GM23248 (cell line): ENCODE data around the gene LY6G6D. TPM values are rescaled to one million over a fixed set of nuclear protein-coding genes. Genes with fewer than 3 reads are reported as not detected.

Source experiments
- DNase-seq: peaks from one replicate; pipeline ENCODE4 v3.0.0-alpha.2; 2015
- H2AFZ ChIP-seq: fragments of 200-600 bp; sonication (generic); 2 replicates; pipeline ENCODE4 v1.6.1; 2016; ENCODE audit warnings: antibody characterized with exemption
- H3F3A ChIP-seq: fragments of 200-600 bp; sonication (generic); 2 replicates; pipeline ENCODE4 v1.6.1; 2016; ENCODE audit warnings: mild to moderate bottlenecking, antibody characterized with exemption, mixed run types; ENCODE audit not compliant: insufficient read depth
- H3K27ac ChIP-seq: fragments of 200-600 bp; sonication (generic); 2 replicates; pipeline ENCODE4 v1.5.1; 2016; ENCODE audit warnings: mild to moderate bottlenecking
- H3K27me3 ChIP-seq: fragments of 200-600 bp; sonication (generic); replicated peaks from 2 replicates; pipeline ENCODE4 v1.6.1; 2016; ENCODE audit warnings: mild to moderate bottlenecking; ENCODE audit not compliant: insufficient read depth
- H3K36me3 ChIP-seq: fragments of 200-600 bp; sonication (generic); 2 replicates; pipeline ENCODE4 v1.6.1; 2016; ENCODE audit warnings: low read depth, mild to moderate bottlenecking
- H3K4me1 ChIP-seq: fragments of 200-600 bp; sonication (generic); 2 replicates; pipeline ENCODE4 v1.6.1; 2016; ENCODE audit warnings: mild to moderate bottlenecking; ENCODE audit not compliant: insufficient read depth
- H3K4me2 ChIP-seq: fragments of 200-600 bp; sonication (generic); one replicate; pipeline ENCODE4 v1.6.1; 2016; ENCODE audit warnings: mild to moderate bottlenecking; ENCODE audit not compliant: unreplicated experiment
- H3K4me3 ChIP-seq: fragments of 200-600 bp; sonication (generic); 2 replicates; pipeline ENCODE4 v1.5.1; 2016; ENCODE audit warnings: mild to moderate bottlenecking
- H3K79me2 ChIP-seq: fragments of 200-600 bp; sonication (generic); 2 replicates; pipeline ENCODE4 v1.6.1; 2016; ENCODE audit warnings: mild to moderate bottlenecking; ENCODE audit not compliant: insufficient read depth
- H3K9ac ChIP-seq: fragments of 200-600 bp; sonication (generic); 2 replicates; pipeline ENCODE4 v1.6.1; 2016; ENCODE audit warnings: mild to moderate bottlenecking
- H3K9me2 ChIP-seq: fragments of 200-600 bp; sonication (generic); 2 replicates; pipeline ENCODE4 v1.6.1; 2016; ENCODE audit warnings: mixed run types, mild to moderate bottlenecking, moderate library complexity; ENCODE audit not compliant: insufficient read depth
- H3K9me3 ChIP-seq: fragments of 200-600 bp; sonication (generic); one replicate; pipeline ENCODE4 v1.6.1; 2017; ENCODE audit warnings: low read depth
- H4K20me1 ChIP-seq: fragments of 200-600 bp; sonication (generic); 2 replicates; pipeline ENCODE4 v1.6.0; 2016; ENCODE audit not compliant: insufficient read depth
- EZH2 ChIP-seq: fragments of 200-600 bp; sonication (generic); IDR thresholded peaks from 2 replicates; pipeline ENCODE4 v1.6.1; 2018; ENCODE audit warnings: antibody characterized with exemption, mild to moderate bottlenecking; ENCODE audit not compliant: insufficient read depth, poor library complexity, severe bottlenecking
- EZH2phosphoT487 ChIP-seq: fragments of 200-600 bp; sonication (generic); IDR thresholded peaks from 2 replicates; pipeline ENCODE4 v1.6.1; 2018; ENCODE audit warnings: antibody characterized with exemption, moderate library complexity, mild to moderate bottlenecking, low read depth; ENCODE audit not compliant: insufficient read depth
- WGBS, 2 experiments: methylation state at CpG; one replicate each; pipeline ENCODE4 v1.1.6; 2015 to 2017; ENCODE audit warnings: low lambda C conversion rate in 2 of 2, low coverage in 1 of 2; ENCODE audit errors: missing lambda C conversion rate in 2 of 2; 5-methylcytosine and 5-hydroxymethylcytosine counted together
- in situ Hi-C: fragments of 300-500 bp; cut with MboI; formaldehyde crosslinking; loops from 2 replicates; pipeline ENCODE4 v1.15.0; 2020
- polyA plus RNA-seq: library from polyadenylated mRNA; unstranded; fragments of >200 nt; fragmentation: Nextera tagmentation; extraction: Ambion mirVana; gene quantifications from 2 replicates; pipeline ENCODE4 v1.2.1, GENCODE V29; 2016
- total RNA-seq: library from RNA; depleted of rRNA; stranded (reverse); fragments of >200 nt; shearing (Covaris generic); gene quantifications from 2 replicates; pipeline ENCODE4 v1.2.3, GENCODE V29; 2014

Gene LY6G6D
- total and polyA plus RNA-seq, 2 experiments from 2014 or later = not detected

- Histone ChIP-seq H3K4me2 (no peak overlapping the region), H3F3A (no peaks in the 10 kb centered on the region), H3K9ac (no peak overlapping the region), H2AFZ (no peak overlapping the region), H3K4me1 (peaks cover 9% of the 10 kb centered on the region), H4K20me1 (no peaks in the 10 kb centered on the region), H3K27me3 (no peaks in the 10 kb centered on the region), H3K36me3 (no peaks in the 10 kb centered on the region), H3K27ac (no peak overlapping the region), H3K4me3 (no peak overlapping the region), H3K79me2 (no peaks in the 10 kb centered on the region), H3K9me2 (no peaks in the 10 kb centered on the region), H3K9me3 (no peaks in the 10 kb centered on the region)
- in situ Hi-C loops = no loop called here
- no peak for DNase-seq
- TF ChIP-seq EZH2 = no peak
- TF ChIP-seq EZH2phosphoT487 = no peak
- 80 to 87% methylated on average over 5 of the region's 5 CpGs for WGBS, 2 experiments
Observed at GRCh38 chr6:31760790-31761189, 45.6 kb downstream of the LY6G6D start.

- Histone ChIP-seq H2AFZ (no peak overlapping the region), H3K27me3 (no peaks in the 10 kb centered on the region), H3K9ac (no peak overlapping the region), H3K4me3 (no peak overlapping the region), H3K9me2 (no peaks in the 10 kb centered on the region), H3K27ac (no peak overlapping the region), H3K4me2 (no peak overlapping the region), H3K9me3 (no peaks in the 10 kb centered on the region), H3K79me2 (no peaks in the 10 kb centered on the region), H3F3A (no peaks in the 10 kb centered on the region), H3K36me3 (no peaks in the 10 kb centered on the region), H4K20me1 (no peaks in the 10 kb centered on the region), H3K4me1 (peaks cover 9% of the 10 kb centered on the region)
- in situ Hi-C loops = no loop called here
- no peak for DNase-seq
- WGBS, 2 experiments = 97 to 100% methylated on average over 8 of the region's 8 CpGs
- TF ChIP-seq EZH2phosphoT487 (no peak), EZH2 (no peak)
Observed at GRCh38 chr6:31761343-31761742, 46.2 kb downstream of the LY6G6D start.

GRCh38 chr6:31762356-31762755 is 47.2 kb downstream of the LY6G6D start, which contains the start of gene SAPCD1:
Gene SAPCD1 (plus strand): TSS chr6:31762656. CDS start chr6:31763055, 399 bp downstream.
- H3K9me2 ChIP-seq = no peaks in the 10 kb centered on the region
- H3F3A ChIP-seq = no peaks in the 10 kb centered on the region
- no peaks in the 10 kb centered on the region for H3K27me3 ChIP-seq
- H3K36me3 ChIP-seq = no peaks in the 10 kb centered on the region
- TF ChIP-seq EZH2phosphoT487 (no peak), EZH2 (no peak)
- in situ Hi-C loops = no loop called here
- no peak within 1 kb of the TSS for H3K4me2 ChIP-seq
- H3K79me2 ChIP-seq = no peaks in the 10 kb centered on the region
- DNase-seq = no peak
- H3K9ac ChIP-seq = 0 out of 2 replicates have a peak within 1 kb of the TSS, but pooled peaks have one; percentile 15
- no peak within 1 kb of the TSS for H2AFZ ChIP-seq
- H3K4me3 ChIP-seq = no peak within 1 kb of the TSS
- no peaks in the 10 kb centered on the region for H4K20me1 ChIP-seq
- H3K27ac ChIP-seq = no peak within 1 kb of the TSS
- peaks cover 9% of the 10 kb centered on the region for H3K4me1 ChIP-seq
- H3K9me3 ChIP-seq = no peaks in the 10 kb centered on the region
- 78 to 83% methylated on average over 4 of the region's 4 CpGs for WGBS, 2 experiments

- TF ChIP-seq EZH2phosphoT487 = no peak
- no peak for TF ChIP-seq EZH2
- Histone ChIP-seq H3K9me2 (no peaks in the 10 kb centered on the region), H3K79me2 (no peaks in the 10 kb centered on the region), H4K20me1 (no peaks in the 10 kb centered on the region), H3K9ac (0 out of 2 replicates have a peak overlapping the region, but pooled peaks have one; percentile 15), H3K4me1 (peaks cover 9% of the 10 kb centered on the region), H3K4me2 (no peak overlapping the region), H3K4me3 (no peak overlapping the region), H3F3A (no peaks in the 10 kb centered on the region), H2AFZ (no peak overlapping the region), H3K27ac (no peak overlapping the region), H3K27me3 (no peaks in the 10 kb centered on the region), H3K9me3 (no peaks in the 10 kb centered on the region), H3K36me3 (no peaks in the 10 kb centered on the region)
- WGBS, 2 experiments = 85 to 88% methylated on average over 7 to 8 of the region's 8 CpGs
- in situ Hi-C loops = no loop called here
- DNase-seq = no peak
Observed at GRCh38 chr6:31762878-31763618, 47.9 kb downstream of the LY6G6D start.
